Hepatic stellate cell (primary cell): ENCODE measurements around the gene NOP14.
A peak's percentile ranks its signal among the peaks of the same experiment; 100 is the strongest.
"Not testable (repeated sequence)": the region's sequence is repeated elsewhere in the genome, so short reads cannot be mapped to it uniquely, and the experiment has no call there.

Experiments used
- DNase-seq: peaks from one replicate; pipeline ENCODE4 v3.0.0; 2011; ENCODE audit warnings: low spot score

NOP14 gene

DNA sequence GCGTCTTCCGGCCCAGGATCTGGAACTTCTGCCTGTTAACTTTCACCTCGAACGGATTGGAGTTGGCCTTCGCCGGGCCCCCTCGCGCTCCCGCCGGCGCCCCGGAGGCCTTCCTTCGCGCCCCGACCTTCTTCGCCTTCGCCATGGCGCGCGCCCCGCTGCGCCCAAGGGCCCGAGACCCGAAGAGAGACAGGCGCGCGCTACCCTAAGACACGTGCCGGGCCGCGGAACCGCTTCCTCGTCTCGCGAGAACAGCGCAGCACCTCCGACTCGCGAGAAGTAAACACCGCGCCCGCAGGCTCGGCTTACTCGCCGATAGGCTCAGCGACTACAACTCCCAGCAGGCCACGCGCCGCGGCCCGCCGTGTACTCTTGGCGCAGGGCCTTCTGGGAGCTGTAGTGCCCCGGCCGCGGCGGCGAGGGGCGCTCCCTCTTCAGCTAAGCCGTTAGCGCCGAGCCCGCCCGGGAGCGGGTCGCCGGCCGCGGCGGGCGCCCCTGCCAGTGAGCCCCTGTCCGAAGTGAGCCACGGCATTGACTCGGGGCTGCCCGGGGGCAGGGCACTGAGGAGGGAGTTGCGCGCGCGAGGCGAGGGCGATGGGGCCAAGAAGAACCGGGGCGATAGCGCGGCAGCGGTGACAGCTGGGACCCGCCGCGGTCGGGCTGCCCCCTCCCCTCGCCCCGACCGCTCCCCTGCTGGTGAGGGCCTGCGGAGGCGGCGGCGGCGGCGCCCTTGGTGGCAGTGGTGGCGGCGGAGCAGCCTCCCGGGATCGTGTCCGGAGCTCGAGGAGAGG lies at the start of gene NOP14, which contains the start of gene GRK4:
NOP14 (minus strand) TSS at position 232 of the 791 bp plus-strand sequence; CDS start at position 145, 87 bp downstream.
GRK4 (plus strand) TSS at position 397 of the 791 bp plus-strand sequence. CDS start 500 bp downstream, outside the sequence.
- peak; percentile 97 for DNase-seq

DNA sequence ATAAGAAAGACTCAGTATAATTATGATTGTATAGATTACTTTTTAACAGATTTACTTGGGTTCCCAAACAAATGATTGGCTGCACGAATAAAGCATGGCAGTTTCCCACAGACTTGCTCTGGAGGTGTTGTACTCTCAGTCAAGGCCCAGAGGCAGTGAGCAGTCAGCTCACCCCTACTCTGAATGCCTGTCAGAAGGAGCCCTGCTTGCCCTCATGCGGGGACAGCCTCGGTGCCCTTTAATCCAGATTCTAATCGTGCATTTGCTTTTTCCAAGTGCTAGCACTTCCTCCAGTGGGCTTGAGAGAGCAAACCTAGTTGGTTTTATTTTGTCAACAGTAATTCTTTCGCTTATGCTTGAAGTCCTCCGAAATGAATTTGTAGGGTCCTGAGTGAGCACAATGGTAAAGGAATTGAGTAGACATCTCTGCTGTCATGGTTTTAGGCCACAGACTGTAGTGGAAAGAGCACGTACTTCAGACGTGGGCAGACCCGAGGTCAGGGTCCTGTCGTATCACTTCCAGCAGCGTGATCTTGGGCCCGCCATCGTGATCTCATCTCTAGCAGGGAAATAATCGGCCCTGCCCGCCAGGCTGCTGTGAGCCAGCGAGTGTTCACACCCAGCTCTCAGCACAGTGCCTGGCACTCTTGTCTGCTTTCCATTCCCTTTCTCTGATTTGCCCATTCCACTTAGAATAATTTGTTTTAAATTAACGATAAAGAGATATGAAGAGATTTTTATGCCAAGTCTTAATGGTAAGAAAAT lies 48.4 kb upstream of the NOP14 start:
- no peak for DNase-seq

DNA sequence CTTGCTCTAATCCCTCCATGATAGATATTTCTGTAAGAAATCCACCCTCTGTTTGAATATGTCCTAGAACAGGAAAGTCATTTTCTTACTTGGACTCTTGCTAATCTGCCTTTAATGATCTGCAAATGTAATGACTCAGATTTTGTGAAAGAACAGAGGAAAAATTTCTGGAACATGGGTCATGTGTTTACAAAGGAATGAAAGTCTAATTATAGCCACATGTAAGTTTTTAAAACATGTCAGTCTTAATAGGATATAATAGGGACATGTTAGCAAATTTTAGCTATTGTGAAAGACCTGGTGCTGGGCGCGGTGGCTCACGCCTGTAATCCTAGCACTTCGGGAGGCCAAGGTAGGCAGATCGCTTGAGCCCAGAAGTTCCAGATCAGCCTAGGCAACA lies 47.8 kb upstream of the NOP14 start:
- peak; percentile 65 for DNase-seq

DNA sequence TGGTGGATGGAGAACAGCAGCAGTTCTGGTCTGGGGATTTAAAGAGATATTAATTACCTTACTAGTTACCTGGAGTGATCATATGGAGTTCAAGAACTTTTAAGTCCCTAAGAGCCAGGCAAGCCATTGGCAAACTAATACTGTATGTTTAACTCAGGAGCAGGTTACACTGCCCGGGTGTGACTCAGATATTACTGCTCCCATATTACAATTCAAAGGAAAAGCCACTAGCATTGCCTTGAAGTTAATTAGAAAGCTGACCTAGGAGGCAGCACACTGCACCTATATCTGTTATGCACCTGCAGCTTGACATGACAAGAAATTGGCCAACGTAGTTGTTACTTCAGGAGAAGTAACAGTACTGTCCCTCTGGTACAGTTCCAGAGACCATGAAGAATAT lies 47.4 kb upstream of the NOP14 start:
- DNase-seq = no peak

DNA sequence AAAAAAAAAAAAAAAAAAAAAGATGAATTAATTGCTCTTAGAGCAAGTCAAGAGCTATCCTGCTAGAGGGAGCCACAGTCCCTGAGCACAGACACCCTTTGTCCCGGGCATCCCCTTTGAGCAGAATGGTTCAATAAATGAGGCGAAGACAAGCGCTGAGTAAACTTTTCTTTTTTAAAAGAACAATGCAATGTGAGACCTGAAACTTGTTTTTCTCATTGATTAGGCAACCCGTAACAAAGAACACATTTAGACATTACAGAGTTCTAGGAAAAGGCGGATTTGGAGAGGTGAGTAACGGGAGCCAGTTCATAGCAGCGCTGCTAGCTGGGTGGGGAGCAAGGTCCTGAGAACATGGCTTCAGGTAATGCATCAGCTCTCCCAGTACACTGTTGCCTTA lies 46.2 kb upstream of the NOP14 start:
- DNase-seq = no peak

DNA sequence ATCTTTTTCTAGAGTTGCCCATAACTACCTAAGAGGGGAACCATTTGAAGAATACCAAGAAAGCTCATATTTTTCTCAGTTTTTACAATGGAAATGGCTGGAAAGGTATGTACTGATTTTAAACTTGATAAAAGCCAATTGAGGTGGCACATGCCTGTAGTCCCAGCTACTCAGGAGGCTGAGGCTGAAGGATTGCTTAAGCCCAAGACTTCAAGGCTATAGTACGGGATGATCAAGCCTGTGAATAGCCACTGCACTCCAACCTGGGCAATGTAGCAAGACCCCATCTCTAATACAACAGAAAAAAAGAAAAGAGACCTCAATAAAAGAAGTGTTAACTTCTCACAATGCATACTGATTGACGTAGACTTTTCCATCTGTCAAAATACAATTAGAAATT lies 44.5 kb upstream of the NOP14 start:
- no peak for DNase-seq

DNA sequence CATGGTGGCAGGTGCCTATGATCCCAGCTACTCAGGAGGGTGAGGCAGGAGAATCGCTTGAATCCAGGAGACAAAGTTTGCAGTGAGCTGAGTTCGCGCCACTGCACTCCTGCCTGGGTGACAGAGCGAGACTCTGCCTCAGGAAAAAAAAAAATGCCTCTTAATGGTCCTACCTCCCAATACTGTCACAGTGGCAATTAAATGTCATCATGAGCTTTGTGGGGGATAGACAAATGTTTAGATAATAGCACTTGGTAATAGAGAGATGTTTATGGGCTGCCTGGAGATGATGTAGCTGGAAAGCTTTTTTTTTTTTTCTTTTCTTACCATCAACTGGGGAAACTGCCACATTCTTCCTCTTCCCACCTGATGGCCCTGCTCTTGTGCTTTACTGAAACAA lies 33.2 kb upstream of the NOP14 start:
- DNase-seq = no peak

DNA sequence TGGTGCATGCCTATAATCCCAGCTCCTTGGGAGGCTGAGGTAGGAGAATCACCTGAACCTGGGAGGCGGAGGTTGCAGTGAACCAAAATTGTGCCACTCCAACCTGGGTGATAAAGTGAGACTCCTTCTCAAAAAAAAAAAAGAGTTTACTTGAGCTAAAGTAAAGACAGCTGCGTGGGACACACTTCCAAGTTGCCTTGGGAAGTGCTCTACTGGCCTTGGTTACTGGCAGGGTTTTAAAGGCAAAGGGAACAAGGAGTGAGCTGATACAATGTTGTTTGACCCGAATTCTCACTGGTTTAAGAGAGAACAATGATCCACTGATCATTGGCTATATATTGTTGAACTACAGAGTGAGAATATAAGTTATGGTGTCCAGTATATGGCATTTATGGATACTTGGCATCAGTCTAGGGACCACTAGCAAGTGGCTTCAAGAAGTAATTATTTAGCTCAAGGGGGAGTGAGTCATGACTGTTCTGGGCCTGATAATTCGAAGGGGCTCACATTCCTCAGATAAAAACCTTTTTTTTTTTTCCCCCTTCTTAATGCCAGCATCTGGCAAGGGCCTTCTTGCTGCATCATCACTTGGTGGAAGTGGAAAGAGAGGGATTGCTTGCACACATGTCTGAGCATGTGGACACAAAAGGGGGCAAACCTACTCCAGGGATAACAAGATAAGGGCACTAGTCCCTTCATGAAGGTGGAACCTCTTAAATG lies 32.5 kb upstream of the NOP14 start:
- DNase-seq = no peak

DNA sequence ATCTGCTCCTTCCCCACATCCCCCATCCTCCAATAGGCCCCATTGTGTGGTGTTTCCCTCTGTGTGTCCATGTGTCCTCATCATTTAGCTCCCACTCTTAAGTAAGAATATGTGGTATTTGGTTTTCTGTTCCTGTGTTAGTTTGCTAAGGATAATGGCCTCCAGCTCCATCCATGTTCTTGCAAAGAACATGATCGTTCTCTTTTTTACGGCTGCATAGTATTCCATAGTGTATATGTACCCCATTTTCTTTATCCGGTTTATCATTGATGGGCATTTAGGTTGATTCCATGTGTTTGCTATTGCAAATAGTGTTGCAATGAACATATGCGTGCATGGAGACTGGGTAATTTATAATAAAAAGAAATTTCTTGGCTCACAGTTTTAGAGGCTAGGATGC lies 31.7 kb upstream of the NOP14 start:
- DNase-seq = no peak

DNA sequence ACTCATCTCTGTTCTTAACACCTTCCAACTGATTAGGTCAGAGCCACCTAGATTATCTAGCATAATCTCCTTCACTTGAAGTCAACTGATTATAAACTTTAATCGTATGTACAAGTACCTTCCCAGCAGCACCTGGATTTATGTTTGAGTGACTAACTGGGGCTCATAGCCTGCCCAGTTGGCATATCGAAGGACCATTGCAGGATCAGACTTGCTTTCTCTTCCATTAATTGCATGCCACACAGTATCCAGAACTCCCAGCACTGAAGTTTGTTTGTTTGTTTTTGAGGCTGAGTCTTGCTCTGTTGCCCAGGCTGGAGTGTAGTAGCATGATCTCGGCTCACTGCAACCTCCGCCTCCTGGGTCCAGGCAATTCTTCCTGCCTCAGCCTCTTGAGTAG lies 28.0 kb upstream of the NOP14 start:
- no peak for DNase-seq

DNA sequence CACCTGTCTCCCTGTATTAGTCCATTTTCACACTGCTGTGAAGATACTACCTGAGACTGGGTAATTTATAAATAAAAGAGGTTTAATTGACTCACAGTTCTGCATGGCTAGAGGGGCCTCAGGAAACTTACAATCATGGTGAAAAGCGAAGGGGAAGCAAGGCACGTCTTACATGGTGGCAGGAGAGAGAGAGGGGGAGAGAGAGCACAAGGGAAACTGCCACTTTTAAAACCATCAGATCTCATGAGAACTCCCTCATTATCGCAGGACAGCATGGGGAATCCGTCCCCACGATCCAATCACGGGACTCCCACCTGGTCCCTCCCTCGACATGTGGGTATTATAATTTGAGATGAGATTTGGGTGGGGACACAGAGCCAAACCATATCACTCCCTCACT lies 20.5 kb upstream of the NOP14 start:
- not testable (repeated sequence) for DNase-seq

DNA sequence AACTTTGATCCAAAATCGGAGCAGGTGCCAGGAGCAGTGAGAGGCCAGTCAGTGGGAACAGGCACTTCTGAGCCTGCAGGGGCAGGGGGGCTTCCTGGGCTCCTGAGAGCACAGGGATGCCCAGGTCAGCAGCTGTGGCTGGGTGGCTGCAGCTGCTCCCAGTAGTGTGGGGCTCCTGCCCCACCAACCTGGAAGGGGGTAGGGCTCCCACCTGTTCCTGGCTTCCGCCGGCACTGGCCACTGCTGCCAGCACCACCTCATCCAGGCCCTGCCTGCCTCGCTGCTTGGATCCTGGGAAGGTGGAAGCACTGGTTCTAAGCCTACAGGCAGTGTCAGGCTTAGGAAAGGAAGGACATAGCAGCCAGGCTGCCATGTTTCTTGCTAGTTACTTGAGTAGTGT lies 18.8 kb upstream of the NOP14 start:
- DNase-seq = no peak

DNA sequence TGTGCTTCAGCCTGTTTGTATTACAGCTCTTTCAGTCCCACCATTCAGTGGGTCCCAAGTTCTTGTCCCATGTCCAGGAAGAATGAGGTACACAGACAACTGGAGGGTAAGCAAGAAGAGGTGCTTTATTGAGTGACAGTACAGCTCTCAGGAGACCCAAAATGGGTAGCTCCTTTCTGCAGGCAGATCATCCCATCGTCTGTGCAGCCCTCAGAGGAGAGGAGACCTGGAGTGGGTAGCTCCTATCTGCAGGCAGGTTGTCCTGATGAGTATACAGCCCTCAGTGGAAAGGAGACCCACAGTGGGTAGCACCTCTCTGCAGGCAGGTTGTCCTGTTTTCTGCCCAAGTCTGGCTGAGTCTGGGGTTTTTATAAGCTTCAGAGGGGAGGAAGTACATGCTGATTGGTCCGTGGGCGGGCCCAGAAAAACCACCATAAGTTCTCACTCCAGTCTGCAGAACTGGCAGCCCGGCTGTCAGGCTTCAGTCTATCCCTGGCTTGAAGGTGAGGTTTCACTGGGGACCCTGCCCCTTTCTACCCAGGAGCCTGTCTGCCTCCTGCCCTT lies 18.1 kb upstream of the NOP14 start:
- no peak for DNase-seq

DNA sequence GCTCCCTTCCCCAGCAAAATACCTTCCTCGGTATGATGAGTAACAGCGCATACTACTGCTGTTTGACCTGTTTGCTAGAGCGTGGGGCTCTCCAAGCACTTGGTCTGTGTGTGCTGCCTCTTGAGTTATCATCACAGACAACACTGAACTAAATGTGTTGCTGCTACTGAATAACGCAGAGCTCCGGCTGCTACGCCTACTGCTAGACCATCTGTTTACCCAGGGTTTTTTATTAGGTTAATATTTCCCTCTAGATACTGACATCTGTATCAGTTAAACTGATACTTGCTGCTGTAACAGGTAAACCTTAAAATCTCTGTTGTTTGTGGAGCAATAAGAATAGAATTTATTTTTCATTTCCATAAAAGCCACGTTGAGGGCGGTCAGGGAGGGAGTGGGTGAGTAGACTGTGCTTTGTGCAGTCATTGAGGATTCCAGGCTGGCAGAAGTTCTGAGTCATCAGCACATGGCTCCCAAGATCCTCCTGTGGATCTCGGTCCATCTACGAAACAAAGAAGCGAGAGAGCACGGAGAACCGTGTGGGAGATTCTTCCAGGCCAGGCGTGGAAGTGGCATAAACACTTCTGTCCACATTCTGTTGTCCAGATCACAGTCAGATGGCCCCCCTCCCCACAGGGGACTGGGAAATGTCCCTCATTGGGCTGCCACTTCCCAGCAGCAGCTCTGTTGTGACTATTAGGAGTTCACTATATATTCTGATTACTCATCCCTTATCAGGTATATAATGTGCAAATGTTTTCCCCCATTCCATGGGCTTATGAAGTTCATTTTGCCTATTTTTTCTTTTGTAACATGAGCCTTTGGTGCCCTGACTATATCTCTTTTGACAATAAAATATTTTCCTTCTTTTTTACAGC lies 14.2 kb upstream of the NOP14 start:
- peak; percentile 47 for DNase-seq

DNA sequence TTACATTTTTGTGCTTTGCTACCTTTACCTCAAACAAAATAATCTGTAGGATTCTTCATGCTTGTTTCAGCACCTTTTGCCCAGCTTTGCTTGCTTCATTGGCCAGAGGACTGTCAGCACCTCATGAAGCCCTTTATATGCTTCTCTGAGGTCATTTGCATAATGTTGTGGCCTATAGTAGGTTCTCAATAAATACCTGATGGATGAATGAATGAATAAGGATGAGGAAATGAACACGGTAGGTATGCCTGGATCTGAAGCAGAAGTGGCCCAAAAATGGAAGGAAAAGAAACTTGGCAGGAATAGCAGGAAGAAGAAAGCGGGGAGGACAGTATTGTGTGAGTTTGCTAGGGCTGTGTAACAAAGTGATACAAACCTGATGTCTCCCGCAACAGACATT lies 8.1 kb upstream of the NOP14 start:
- DNase-seq = no peak

DNA sequence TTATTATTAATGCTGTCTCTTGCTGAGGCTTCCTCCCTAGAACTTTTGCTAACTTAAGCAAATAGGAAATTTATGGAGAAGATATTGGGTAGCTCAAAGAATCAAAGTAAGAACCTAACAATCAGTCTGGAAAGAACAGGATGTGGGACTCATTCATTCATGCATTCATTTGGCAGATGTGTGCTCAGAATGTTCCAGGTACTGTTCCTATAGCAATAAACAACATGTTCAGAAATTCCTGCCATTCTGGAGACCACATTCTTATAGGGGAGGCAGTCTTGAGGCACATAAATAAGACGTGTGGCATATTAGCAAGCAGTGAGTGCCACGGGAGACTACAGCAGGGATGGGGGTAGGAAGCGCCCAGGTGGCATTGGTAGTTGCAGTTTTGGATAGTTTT lies 5.2 kb upstream of the NOP14 start:
- DNase-seq = no peak

DNA sequence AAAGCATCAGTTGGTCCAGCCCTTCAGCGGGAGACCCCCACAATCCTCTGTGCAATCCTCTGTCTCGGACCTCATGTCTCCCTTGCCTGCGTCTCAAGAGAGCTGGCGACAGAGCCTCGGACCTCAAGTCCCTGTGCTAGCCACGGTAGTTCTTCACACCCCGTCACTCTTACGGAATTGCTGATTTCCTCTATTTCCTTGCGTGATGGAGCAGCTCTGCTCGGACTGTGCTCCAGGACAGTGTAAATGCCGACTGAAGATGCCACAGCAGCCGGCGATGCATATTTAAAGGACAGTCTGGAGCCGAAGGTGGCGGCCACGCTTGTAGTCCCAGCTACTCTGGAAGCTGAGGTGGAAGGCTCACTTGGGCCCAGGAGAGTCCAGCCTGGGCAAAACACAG lies 2.1 kb upstream of the NOP14 start:
- DNase-seq = no peak

DNA sequence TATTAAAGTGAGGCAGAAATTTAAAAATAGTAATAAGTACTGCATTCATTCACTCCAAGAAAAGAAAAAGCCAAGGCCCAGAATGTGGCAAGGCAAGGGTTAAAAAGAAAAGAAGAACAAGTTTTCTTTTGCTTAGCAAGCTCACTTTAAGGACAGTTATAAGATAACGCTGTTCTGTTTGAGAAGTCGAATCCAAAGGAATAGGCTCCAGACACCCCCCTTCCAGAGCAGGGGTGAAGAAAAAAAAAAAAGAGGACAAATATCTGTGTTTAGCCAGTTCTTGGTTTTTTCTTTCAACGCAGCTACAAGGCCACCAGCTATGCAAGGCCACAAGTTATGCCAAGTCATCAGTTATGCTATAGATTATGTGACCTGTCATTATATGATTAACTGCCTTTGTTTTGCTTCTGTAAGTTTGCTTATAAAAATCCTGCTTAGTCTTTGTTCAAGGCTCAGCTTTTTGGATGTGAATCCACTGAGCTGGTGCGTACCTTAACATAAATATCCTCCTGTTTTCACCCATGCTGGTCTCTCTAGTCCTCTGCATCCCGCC lies 1.6 kb upstream of the NOP14 start:
- no peak for DNase-seq

DNA sequence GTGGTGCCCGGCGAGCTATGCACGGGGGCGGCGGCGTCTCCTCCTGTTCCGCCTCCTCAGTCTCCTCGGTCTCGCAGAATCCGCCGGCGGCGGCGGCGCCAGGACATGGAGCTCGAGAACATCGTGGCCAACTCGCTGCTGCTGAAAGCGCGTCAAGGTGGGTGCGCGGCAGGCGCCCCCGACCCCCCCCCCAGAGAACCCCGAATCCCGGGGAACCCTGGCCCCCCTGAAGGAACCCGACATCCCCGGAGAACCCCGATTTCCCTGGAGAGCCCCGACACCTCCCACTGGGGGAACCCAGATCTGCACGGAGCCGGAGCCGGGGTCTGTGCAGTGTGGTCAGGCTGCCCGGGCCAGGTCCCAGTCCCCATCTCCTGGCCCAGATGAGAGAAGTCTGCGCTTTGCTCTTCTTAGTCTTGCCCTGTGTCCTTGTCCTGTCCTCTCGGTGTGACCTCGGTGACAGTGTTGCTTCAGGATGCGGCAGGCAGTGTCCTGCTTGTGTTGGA lies 813 bp upstream of the NOP14 start:
- peak; percentile 83 for DNase-seq

DNA sequence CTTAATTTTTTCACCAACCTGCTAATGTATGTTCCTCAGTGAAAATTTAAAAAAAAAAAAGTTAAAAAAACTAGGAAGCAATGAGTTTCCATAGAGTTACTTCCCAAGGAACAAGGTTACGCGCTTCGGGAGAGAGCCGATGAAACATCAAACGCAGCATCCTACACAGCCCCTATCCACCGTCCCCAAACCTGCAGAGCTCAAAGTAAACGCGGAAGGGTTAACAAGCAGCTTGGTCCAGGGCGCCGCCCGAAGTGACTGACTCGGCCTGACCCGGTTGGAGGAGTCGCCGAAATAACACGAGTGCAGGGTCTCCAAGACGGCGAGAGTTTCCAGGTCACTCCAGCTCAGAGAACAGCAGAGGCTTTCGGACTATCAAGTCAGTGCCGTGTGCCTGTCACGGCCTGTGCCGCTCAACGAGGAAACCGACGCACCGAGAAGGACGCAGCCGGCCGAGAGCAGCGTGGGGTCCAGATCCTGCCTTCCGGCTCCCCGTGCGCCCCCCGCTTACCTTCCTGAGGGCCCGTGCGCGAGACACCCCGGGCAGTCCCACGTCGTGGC lies 512 bp downstream of the NOP14 start:
- DNase-seq = peak; percentile 52
